ENCODE measurements around the gene BANF1.
A peak's percentile ranks its signal among the peaks of the same experiment; 100 is the strongest.

BANF1 gene, protein sequence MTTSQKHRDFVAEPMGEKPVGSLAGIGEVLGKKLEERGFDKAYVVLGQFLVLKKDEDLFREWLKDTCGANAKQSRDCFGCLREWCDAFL

DNA sequence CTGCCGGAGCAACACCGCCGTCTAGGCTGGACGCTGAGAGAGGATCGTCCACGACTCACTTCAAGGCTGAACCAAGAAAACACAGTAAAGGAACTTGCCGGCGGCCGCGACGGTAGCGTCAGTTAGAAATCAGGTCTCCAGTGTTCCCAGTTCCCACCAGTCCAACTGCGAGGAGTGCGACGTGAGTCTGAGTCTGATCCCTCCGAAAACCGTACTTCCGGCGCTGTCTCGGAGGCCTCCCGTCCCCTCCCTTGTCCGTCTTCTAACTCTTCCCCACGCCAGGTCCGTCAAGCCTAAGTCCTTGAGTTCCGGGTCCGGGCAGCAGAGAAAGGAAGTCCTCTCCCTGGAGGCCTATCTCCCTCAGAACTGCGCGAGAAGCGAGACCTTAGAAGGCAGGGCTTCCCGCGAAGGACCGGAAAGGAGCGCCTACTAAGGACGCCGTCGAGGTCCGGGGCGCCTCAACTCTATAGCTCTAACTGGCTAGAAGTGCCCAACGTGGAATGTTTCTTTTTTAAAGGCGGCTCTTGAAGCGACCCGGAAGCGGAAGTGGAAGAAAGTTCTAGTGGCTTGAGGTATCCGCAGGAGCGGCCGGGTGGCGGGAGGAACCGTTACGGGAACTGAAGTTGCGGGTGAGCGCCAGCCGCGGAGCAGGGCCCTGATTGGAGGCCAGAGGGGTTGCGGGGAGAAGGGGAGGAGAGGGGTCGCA, at the start of gene BANF1, which contains the start of gene EIF1AD:
Gene BANF1, plus strand, starts transcription at position 562 of the 706 bp plus-strand sequence. CDS start 748 bp downstream, outside the sequence.
Gene EIF1AD, minus strand, starts transcription at position 216 of the 706 bp plus-strand sequence. CDS start 1,768 bp downstream, outside the sequence.
- peak; percentile 84 for DNase-seq

DNA sequence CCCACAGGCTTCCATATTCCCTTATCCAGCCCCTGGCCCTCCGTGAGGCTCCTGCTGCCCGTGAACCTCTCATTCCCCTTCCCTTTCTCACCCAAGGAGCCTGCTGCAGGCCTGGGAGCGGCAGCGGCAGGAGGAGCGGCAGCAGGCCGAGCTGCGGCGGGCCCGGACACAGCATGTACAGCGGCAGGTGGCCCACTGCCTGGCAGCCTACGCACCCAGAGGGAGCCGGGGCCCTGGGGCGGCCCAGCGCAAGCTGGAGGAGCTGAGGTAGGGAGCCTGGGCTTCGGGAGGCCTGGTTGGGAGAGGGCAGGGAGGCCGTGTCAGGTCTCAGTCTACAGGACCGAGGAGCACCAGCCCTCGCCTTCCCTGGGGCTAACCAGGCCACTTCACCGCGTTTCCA, 48.8 kb upstream of the BANF1 start:
- DNase-seq: no peak

DNA sequence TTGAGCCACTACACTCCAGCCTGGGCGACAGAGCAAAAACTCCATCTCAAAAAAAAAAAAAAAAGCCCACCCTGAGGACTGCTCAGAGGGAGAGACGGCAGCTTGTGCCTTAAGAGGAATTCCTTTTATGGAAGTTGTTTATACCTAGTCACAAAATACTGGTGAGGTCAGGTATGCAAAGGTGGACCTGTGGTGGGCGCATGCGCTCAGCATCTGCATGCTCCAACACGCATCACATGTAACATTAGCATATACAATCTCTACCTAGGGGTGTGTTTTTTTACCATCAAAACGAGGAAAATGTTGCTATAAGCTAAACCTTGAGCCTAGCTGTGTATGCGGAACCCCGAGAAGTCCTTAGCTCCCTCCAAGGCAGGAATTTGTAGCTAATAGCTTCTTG, 47.5 kb upstream of the BANF1 start:
- no peak for DNase-seq

DNA sequence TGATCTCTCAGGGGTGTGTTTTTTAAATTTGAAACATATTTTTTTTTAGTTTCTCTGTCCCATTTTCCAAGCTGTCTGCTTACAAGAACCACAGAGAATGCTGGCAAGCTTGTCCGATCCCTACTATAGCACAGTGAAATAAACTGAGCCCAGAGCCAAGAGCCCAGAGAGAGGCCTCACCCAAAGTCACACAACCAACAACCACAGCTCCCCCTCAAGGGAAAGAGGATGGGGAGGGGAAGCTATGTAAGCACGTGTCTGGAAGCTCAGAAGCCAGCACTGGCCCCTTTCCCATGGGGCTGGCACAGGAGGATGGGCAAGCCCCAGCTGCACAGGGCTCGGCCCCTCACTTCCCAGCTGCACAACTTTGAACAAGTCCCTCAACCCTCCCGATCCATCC, 44.0 kb upstream of the BANF1 start:
- DNase-seq: no peak

DNA sequence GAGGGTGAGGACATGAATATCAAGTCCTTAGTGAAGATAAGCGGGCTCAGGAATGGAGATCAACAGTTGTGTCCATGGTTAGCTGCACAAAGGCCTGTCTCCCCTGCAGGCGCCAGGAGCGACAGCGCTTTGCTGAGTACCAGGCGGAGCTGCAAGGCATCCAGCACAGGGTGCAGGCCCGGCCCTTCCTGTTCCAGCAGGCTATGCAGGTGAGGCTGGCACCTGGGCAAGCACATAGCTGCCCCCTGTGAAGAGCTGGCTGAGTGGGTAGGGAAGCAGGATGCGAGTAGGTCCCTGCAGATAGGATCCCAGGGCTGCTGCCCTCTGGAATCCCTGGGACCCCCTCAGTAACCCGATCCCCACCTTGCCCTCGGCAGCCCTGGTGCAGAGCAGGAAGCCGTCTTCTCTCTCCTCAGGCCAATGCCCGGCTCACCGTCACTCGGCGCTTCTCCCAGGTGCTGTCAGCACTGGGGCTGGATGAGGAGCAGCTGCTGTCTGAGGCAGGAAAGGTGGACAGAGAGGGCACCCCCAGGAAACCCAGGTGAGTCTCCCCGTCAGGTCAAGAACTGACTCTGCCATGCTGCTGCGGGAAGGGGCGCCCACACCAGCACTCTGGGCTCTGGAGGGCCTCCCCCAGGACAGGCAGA, 43.4 kb upstream of the BANF1 start:
- no peak for DNase-seq

DNA sequence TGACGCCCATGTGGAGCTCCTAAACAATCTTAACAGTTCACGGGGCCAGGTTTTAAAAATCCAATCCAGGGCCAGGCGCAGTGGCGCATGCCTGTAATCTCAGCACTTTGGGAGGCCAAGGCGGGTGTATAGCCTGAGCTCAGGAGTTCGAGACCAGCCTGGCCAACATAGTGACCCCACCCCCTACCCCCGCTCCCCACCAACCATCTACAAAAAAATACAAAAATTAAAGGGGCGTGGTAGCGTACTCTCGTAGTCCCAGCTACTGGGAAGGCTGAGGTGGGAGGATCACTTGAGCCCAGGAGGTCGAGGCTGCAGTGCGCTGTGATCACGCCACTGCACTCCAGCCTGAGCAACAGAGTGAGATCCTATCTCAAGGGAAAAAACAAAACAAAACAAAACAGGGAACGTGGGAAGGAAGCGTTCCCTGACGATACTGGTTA, 41.5 kb upstream of the BANF1 start:
- DNase-seq: no peak

DNA sequence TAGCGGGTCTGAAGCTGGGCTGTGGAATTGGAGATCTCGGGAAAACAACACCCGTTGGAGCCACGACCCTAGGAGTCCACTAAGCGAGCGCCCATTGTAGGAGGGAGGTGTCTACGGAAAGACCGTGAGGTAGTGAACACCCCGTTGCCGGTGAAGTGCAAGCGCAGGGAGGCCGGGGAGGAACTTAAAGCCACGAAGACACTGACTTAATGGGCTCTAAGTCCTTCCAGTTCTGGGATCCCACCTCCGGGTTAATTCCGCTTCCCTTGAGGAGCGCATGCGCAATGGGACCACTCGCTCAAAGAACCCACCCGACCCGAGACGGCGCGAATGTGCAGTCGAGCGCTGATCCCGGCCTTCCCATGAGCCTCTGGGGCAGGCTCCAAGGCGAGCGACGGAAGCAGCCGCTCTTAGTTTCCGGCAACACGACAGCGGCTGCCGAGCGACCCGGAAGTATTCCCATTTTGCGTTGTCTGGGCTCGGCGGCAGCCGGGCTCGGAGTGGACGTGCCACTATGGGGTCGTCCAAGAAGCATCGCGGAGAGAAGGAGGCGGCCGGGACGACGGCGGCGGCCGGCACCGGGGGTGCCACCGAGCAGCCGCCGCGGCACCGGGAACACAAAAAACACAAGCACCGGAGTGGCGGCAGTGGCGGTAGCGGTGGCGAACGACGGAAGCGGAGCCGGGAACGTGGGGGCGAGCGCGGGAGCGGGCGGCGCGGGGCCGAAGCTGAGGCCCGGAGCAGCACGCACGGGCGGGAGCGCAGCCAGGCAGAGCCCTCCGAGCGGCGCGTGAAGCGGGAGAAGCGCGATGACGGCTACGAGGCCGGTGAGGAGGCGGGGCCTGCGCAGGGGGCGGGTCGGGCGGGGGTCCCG, 40.8 kb upstream of the BANF1 start, which contains the start of gene SART1:
Gene SART1, plus strand, starts transcription at position 468 of the 874 bp plus-strand sequence. Its CDS starts 47 bp downstream, at position 515.
- DNase-seq: peak; percentile 89

DNA sequence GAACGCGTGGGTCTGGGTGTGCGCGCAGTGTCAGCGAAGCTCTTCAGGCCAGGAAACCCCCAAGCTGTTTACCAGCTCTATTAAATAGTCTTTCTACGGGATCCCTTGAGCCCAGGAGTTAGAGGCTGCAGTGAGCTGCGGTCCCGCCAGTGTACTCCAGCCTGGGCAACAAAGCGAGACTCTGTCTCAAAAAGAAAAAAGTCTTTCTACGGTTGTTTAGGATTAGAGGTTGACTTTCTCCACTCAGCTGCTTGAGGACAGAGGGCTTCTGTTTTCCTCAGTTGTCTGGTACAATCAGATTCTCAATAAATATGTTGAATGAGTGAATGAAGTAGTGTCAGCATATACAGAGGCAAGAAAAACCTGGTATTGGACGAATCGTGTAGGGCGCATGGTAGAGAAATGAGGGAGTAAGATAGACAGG, 40.1 kb upstream of the BANF1 start:
- DNase-seq: no peak

DNA sequence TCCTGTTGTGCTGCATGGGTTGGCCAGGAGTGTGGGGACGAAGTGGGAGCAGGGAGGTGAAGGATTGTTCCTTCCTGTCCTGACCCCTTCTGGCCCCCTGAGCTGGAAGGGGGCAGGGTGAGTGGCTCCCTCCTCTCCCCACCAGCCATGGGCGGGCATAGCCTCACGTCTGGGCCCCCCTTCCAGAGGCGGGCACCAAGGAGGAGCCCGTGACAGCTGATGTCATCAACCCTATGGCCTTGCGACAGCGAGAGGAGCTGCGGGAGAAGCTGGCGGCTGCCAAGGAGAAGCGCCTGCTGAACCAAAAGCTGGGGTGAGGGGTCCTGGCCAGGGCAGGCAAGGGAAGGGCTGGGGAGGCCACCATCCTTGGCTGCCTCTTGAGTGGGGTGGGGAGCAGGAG, 37.4 kb upstream of the BANF1 start:
- no peak for DNase-seq

DNA sequence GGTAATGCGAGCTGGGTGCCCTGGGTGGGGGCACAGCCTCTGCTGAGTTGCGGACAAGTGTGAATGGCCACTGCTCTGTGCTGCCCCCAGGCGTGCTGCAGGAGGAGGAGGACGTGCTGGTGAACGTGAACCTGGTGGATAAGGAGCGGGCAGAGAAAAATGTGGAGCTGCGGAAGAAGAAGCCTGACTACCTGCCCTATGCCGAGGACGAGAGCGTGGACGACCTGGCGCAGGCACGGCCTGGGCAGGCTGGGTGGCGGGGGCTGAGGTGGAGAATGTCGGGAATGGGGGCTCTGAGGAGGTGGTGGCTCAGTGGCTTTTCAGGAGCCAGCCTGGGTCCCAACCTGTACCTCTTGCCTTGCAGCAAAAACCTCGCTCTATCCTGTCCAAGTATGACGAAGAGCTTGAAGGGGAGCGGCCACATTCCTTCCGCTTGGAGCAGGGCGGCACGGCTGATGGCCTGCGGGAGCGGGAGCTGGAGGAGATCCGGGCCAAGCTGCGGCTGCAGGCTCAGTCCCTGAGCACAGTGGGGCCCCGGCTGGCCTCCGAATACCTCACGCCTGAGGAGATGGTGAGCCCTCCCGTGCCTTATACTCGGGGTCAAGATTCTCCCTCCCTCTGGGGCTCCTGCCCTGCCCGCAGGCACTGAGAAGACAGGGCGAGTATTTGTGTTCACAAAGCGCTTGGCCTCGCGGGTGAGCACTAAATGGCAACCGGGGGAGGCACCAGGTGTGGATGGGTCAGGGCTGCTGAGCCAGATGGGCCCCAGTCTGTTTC, 36.1 kb upstream of the BANF1 start:
- no peak for DNase-seq

DNA sequence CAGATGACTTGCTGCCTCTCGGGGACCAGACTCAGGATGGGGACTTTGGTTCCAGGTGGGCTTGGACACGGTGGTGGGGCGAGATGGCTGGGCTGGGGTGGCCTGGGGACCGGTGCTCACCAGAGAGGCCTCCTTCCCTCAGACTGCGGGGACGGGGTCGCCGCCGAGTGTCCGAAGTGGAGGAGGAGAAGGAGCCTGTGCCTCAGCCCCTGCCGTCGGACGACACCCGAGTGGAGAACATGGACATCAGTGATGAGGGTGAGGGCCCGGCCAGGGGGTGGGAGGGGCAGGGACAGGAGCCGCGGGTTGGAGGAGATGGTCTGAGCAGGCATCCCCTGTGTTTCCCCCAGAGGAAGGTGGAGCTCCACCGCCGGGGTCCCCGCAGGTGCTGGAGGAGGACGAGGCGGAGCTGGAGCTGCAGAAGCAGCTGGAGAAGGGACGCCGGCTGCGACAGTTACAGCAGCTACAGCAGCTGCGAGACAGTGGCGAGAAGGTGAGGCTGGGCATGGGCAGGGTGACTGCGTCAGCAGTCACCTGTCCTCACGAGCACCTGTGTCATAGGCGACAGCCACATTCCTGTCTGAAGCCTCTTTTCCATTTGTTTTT, 34.9 kb upstream of the BANF1 start:
- no peak for DNase-seq

DNA sequence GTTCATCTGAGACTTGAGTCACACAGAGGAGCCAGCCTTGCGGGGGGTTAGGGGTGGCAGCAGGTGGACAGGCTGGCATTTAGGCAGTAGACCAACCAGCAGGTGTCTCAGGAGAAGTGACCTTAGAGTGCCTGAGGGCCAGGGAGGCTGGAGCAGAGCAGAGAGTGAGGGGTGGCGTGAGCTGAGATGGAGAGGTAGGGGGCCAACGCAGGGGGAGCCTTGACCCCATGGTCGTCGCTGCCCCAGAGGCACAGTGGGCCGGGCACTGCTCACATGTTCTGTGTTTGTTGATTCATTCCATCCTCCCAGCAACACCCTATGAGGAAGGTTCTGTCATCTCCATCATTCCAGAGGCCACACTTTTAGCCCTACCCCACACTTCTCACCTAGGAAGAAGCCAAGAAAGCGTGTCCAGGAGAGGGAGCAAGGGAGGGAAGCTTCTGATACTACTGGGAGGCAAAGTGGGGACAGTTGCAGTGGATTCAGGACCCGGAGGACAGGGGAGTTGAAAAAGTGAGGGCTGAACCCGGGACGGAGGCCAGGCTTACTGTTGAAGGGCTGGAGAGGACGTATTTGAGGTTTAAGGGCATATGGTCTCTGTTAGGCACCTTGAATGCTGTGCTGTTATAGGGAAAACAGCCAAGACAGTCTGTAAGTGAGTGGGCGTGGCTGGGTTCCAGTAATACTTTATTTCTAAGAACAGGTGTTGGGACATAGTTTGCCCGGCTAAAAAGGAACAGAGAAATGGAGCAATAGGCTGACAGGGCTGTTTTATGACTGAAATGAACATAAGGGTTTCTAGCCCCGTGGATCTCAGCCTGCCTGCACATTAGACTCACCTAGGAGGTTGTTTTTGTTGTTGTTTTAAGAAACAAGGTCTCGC, 33.5 kb upstream of the BANF1 start:
- no peak for DNase-seq

DNA sequence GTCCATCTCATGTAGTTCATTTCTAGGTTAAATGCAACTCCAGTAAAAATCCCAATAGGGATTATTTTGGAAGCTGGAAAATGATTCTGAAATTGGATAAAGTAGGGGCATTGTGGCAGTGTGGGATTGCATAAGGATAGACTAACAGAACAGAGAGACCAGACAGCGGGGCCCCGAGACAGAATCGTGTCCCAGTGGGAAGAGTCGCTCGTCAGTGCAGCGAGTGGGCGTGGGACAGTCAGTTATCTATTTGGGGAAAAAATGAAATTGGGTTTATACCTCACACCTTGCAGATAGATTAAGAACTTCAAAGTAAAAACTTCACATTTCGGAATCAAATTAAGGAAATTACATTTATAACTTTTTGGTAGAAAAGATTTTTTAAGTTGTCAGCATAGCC, 30.2 kb upstream of the BANF1 start:
- no peak for DNase-seq

DNA sequence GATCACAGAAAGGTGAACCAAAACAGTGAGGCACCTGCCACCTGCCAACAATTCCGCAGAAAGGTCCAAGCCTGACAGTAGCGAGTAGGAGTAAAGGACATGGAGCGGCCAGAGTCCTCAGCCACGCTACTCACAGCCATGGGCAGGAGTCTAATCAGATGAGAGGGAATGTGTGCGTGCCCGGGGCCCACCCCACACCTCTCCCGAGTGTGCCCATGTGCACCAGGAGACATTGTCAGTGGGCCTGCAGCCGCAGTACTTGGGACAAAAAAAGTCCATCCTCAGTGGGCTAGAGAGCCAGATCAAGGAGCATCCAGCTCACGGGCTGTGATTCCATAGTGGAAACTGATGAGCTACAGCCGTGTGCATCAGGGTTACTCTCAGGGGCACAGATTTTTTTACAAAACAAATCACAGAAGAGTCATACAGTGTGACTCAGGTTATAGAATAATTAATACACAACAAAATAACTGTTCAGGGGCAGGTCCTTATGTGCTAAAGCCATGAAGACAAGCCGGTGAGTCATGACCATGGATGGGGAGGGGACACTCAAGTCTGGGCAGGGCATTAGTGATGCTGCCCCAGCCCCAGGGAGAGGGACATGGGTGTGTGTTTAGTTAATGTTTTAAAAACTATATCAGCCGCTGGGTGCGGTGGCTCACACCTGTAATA, 28.7 kb upstream of the BANF1 start:
- no peak for DNase-seq

DNA sequence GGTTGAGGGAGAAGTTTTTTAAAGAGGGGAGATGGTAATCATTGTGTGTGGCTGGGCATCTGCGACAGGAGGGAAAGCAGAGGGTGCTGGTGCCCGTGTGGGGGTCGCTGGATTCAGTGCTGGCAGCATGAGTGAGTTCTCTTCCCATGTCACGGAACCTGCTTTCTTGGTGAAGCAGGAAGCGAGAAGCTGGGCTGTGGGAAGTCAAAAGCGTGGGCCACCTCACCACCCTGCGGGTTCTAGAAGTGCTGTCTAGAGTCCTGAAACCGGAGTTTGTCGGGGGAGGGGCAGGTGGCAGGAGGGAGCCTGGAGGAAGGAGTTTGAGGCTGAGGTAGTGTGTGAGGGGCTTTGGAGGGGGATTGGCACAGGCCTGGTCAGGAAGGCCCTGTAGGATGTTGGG, 26.5 kb upstream of the BANF1 start:
- DNase-seq: no peak

DNA sequence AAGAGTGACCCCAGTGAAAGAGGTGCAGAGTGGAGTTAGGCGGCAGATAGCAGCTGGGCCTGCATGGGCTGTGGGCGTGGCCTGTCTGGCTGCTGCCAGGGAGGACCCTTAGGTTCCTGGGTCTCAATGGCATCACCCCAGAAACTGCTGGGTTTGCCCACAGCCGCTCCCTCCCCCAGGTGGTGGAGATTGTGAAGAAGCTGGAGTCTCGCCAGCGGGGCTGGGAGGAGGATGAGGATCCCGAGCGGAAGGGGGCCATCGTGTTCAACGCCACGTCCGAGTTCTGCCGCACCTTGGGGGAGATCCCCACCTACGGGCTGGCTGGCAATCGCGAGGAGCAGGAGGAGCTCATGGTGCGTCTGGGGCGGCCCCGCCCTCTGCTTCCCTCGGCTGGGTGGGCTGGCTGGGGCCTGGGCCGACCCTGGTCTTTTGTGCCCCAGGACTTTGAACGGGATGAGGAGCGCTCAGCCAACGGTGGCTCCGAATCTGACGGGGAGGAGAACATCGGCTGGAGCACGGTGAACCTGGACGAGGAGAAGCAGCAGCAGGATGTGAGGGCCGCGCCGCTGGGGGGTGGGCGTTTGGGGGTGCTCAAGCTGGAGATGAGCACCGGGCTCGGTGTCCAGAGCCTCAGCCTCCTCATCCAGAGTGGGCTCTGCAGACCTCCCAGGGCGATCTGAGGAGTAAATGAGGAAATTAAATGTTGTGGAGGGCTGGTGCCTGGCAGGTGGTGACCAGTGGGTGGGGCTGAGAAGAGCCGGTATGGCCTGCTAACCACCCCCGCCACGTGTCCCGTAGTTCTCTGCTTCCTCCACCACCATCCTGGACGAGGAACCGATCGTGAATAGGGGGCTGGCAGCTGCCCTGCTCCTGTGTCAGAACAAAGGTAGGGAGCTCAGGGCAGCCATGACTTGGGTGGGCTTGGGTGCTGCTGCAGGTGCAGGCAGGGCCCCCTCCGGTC, 25.8 kb upstream of the BANF1 start:
- DNase-seq: no peak

DNA sequence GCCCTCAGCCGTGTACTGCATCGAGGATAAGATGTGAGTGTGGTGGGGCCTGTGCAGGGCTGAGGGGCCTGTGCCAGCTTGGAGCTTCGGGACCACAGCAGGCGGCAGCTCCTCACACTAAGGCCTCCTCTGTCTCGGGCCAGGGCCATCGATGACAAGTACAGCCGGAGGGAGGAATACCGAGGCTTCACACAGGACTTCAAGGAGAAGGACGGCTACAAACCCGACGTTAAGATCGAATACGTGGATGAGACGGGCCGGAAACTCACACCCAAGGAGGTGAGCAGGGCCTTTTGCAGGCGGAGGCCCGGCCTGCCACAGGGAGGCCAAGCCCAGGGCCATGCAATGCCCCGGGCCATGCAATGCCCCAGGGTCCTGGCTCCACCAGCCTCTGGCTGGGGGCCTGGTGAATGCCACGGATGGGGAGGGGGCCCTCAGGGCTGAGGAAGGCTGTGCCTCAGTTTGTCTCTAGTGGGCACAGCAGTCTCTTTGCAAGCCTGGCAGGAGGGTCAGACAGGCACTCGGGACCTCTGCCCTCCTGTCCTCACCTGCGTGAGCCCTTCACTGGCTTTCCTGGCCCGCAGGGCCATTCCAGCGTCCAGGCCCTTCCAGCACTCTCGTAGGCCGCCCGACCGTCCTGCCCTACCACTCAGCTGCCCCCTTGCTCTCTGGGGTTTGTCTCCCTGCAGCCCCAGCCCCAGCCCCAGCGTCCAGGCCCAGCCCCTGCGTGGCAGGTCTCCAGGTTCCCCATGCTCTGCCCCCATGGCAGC, 24.5 kb upstream of the BANF1 start:
- no peak for DNase-seq
